GM21526 (cell line): ENCODE results near the gene PRDM15.

Source experiments
- ATAC-seq: cut with Tn5 transposase; IDR thresholded peaks from one replicate; pipeline ENCODE4 v1.9.1; 2021; ENCODE audit warnings: moderate library complexity; ENCODE audit not compliant: unreplicated experiment, low FRiP score

PRDM15 gene

GRCh38 chr21:41755934-41756773 lies 123.0 kb downstream of the PRDM15 start:
- no peak for ATAC-seq

GRCh38 chr21:41755258-41755933 lies 123.7 kb downstream of the PRDM15 start:
- ATAC-seq: no peak

- no peak for ATAC-seq
Observed at GRCh38 chr21:41754479-41754891, 124.7 kb downstream of the PRDM15 start.

GRCh38 chr21:41753006-41753898 lies 125.9 kb downstream of the PRDM15 start:
- ATAC-seq: no peak

- no peak for ATAC-seq
Observed at GRCh38 chr21:41752231-41752681, 126.9 kb downstream of the PRDM15 start.

GRCh38 chr21:41751611-41752011 lies 127.5 kb downstream of the PRDM15 start:
- no peak for ATAC-seq

GRCh38 chr21:41750532-41751151 lies 128.5 kb downstream of the PRDM15 start:
- no peak for ATAC-seq

- no peak for ATAC-seq
Observed at GRCh38 chr21:41750051-41750450, 129.1 kb downstream of the PRDM15 start.

GRCh38 chr21:41749286-41749685 lies 129.9 kb downstream of the PRDM15 start:
- no peak for ATAC-seq
